ENCODE measurements around the gene WHAMM.

The WHAMM gene

GRCh38 chr15:82809308-82810060 is at the start of gene WHAMM:
Gene WHAMM (plus strand): TSS chr15:82809628. CDS start chr15:82809727, 99 bp downstream.
- TF ChIP-seq CTCF (IDR thresholded peaks at IDR 0.05): peak; percentile 45; the same call in 1 of the 2 replicates

GRCh38 chr15:82763361-82764116 is 45.9 kb upstream of the WHAMM start:
- TF ChIP-seq CTCF (IDR thresholded peaks at IDR 0.05): no peak

GRCh38 chr15:82764117-82764490 is 45.3 kb upstream of the WHAMM start:
- TF ChIP-seq CTCF (IDR thresholded peaks at IDR 0.05): no peak

- no peak for TF ChIP-seq CTCF (IDR thresholded peaks at IDR 0.05)
Observed at GRCh38 chr15:82764740-82765139, 44.7 kb upstream of the WHAMM start.

- no peak for TF ChIP-seq CTCF (IDR thresholded peaks at IDR 0.05)
Observed at GRCh38 chr15:82767163-82767829, 42.1 kb upstream of the WHAMM start.

GRCh38 chr15:82768414-82769054 is 40.9 kb upstream of the WHAMM start:
- TF ChIP-seq CTCF (IDR thresholded peaks at IDR 0.05): no peak
